Thyroid gland (tissue), 4 donors: ENCODE data around the gene FBXL13.

ENCODE experiments used
- POLR2A ChIP-seq, 2 donors: fragments of 450-650 bp; IDR thresholded peaks; one replicate each; pipeline ENCODE4 v1.6.1; 2017; ENCODE audit warnings: antibody characterized with exemption in 2 of 2, mild to moderate bottlenecking in 2 of 2, moderate library complexity in 1 of 2
- TF ChIP-seq, protein P1 (sequence below), 6 experiments: fragments of 200-600 bp in 3 of 6; fragments of 450-650 bp in 3 of 6; sonication (generic) in 3 of 6; IDR thresholded peaks; one replicate each; pipeline ENCODE4 v1.5.1; 2016 to 2019; ENCODE audit warnings: antibody characterized with exemption in 6 of 6, mild to moderate bottlenecking in 2 of 6, inconsistent platforms in 1 of 6, moderate library complexity in 1 of 6

DNA sequence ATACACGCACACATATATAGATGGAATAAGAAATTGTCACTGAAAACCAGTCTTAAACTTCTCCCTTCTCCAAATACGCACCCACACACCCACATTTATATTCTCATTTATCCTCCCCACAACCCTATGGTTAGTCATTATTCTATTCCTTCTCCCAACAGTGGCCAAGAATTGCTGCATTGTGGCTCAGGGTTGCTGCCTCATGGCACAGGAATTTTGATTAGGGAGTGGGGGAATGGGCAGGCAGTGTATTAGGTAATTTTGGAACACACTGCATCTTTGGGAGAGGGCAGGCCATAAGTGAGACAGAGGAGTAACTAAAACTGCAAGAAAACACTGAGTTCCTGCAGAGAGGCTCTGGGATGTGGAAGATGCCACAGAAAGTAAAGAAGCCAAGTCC lies 38.6 kb upstream of the FBXL13 start:
- no peak for TF ChIP-seq POLR2A (IDR thresholded peaks at IDR 0.05)
- TF ChIP-seq, protein P1, sequence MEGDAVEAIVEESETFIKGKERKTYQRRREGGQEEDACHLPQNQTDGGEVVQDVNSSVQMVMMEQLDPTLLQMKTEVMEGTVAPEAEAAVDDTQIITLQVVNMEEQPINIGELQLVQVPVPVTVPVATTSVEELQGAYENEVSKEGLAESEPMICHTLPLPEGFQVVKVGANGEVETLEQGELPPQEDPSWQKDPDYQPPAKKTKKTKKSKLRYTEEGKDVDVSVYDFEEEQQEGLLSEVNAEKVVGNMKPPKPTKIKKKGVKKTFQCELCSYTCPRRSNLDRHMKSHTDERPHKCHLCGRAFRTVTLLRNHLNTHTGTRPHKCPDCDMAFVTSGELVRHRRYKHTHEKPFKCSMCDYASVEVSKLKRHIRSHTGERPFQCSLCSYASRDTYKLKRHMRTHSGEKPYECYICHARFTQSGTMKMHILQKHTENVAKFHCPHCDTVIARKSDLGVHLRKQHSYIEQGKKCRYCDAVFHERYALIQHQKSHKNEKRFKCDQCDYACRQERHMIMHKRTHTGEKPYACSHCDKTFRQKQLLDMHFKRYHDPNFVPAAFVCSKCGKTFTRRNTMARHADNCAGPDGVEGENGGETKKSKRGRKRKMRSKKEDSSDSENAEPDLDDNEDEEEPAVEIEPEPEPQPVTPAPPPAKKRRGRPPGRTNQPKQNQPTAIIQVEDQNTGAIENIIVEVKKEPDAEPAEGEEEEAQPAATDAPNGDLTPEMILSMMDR (IDR thresholded peaks at IDR 0.05) = no peak
